Globus pallidus (tissue), 1 donor: ENCODE results near the gene SUCO.

Source experiments
- DNase-seq: peaks from one replicate; pipeline ENCODE4 v3.0.0-alpha.2; 2015; ENCODE audit warnings: low spot score

SUCO gene

GRCh38 chr1:172517545-172517944, 15.4 kb upstream of the SUCO start:
- DNase-seq = no peak

GRCh38 chr1:172529304-172529703, 3.6 kb upstream of the SUCO start:
- DNase-seq = no peak

GRCh38 chr1:172530000-172530399, 3.0 kb upstream of the SUCO start:
- no peak for DNase-seq

GRCh38 chr1:172531412-172532182, 1.4 kb upstream of the SUCO start:
- DNase-seq = no peak

- peak; percentile 99 for DNase-seq
These were observed 709 bp upstream of the SUCO start for GRCh38 chr1:172532183-172532699.

- no peak for DNase-seq
These were observed 682 bp downstream of the SUCO start for GRCh38 chr1:172533513-172534151.

GRCh38 chr1:172536256-172536655, 3.3 kb downstream of the SUCO start:
- no peak for DNase-seq

GRCh38 chr1:172537366-172537765, 4.4 kb downstream of the SUCO start:
- no peak for DNase-seq

- DNase-seq = no peak
These were observed 5.0 kb downstream of the SUCO start for GRCh38 chr1:172537827-172538391.

- DNase-seq = no peak
These were observed 7.7 kb downstream of the SUCO start for GRCh38 chr1:172540635-172541034.

- DNase-seq = no peak
These were observed 11.6 kb downstream of the SUCO start for GRCh38 chr1:172544481-172545104.

- no peak for DNase-seq
These were observed 12.6 kb downstream of the SUCO start for GRCh38 chr1:172545396-172546004.

GRCh38 chr1:172547071-172547470, 14.1 kb downstream of the SUCO start:
- DNase-seq = no peak

- no peak for DNase-seq
These were observed 16.8 kb downstream of the SUCO start for GRCh38 chr1:172549621-172550280.

GRCh38 chr1:172551279-172551678, 18.3 kb downstream of the SUCO start:
- DNase-seq = no peak

GRCh38 chr1:172554915-172555314, 22.0 kb downstream of the SUCO start:
- no peak for DNase-seq

- no peak for DNase-seq
These were observed 23.5 kb downstream of the SUCO start for GRCh38 chr1:172556461-172556860.

GRCh38 chr1:172557270-172557669, 24.3 kb downstream of the SUCO start:
- DNase-seq = no peak

GRCh38 chr1:172559572-172560210, 26.7 kb downstream of the SUCO start:
- DNase-seq = no peak

GRCh38 chr1:172561252-172561651, 28.3 kb downstream of the SUCO start:
- no peak for DNase-seq
